ENCODE data around the gene UBLCP1. TPM values are rescaled to one million over a fixed set of nuclear protein-coding genes. Genes with fewer than 3 reads are reported as not detected.

The UBLCP1 gene
- total and polyA plus RNA-seq, 2 of the 13 experiments (the other 11 are each of a cell fraction or from before 2014, with no cell fraction given): 6.5 to 12.6 TPM

GRCh38 chr5:159262859-159263568, at the start of gene UBLCP1 (continued):
- TF ChIP-seq, protein P1, sequence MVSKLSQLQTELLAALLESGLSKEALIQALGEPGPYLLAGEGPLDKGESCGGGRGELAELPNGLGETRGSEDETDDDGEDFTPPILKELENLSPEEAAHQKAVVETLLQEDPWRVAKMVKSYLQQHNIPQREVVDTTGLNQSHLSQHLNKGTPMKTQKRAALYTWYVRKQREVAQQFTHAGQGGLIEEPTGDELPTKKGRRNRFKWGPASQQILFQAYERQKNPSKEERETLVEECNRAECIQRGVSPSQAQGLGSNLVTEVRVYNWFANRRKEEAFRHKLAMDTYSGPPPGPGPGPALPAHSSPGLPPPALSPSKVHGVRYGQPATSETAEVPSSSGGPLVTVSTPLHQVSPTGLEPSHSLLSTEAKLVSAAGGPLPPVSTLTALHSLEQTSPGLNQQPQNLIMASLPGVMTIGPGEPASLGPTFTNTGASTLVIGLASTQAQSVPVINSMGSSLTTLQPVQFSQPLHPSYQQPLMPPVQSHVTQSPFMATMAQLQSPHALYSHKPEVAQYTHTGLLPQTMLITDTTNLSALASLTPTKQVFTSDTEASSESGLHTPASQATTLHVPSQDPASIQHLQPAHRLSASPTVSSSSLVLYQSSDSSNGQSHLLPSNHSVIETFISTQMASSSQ (IDR thresholded peaks at IDR 0.05; ENCODE audit: low read depth): no peak
- TF ChIP-seq, protein P1 (CRISPR knock-in tag; IDR thresholded peaks at IDR 0.05; ENCODE audit: borderline replicate concordance): no peak; the same call in 1 of the 2 replicates
- TF ChIP-seq HNF4G (IDR thresholded peaks at IDR 0.05; ENCODE audit: borderline replicate concordance, low read depth, low read length): no peak
- TF ChIP-seq HNF4G (CRISPR knock-in tag; IDR thresholded peaks at IDR 0.05; ENCODE audit: borderline replicate concordance, low read depth): peak; percentile 37; the same call in 1 of the 2 replicates
- peak; percentile 59; the same call in 1 of the 2 replicates for TF ChIP-seq ZNF33B (CRISPR knock-in tag; IDR thresholded peaks at IDR 0.05)
- TF ChIP-seq TRIM24 (CRISPR knock-in tag; IDR thresholded peaks at IDR 0.05): no peak
- TF ChIP-seq ZNF772 (CRISPR knock-in tag; IDR thresholded peaks at IDR 0.05): 0 out of 2 replicates have a peak, but pooled peaks have one; percentile 44
- TF ChIP-seq ARNT2 (CRISPR knock-in tag; IDR thresholded peaks at IDR 0.05; ENCODE audit: low read depth): 0 out of 2 replicates have a peak, but pooled peaks have one; percentile 57
- TF ChIP-seq AGO2 (optimal IDR thresholded peaks at IDR 0.05; ENCODE audit: low read depth, low read length): peak; percentile 54
- TF ChIP-seq ZMAT5 (CRISPR knock-in tag; IDR thresholded peaks at IDR 0.05; ENCODE audit: borderline replicate concordance, low read depth): no peak
- no peak for TF ChIP-seq GTF2F1 (IDR thresholded peaks at IDR 0.05; ENCODE audit: low read length)
- TF ChIP-seq KIAA2018 (CRISPR knock-in tag; IDR thresholded peaks at IDR 0.05; ENCODE audit: borderline replicate concordance): no peak
- TF ChIP-seq ETV6 (CRISPR knock-in tag; conservative IDR thresholded peaks at IDR 0.05): no peak; the same call in 1 of the 2 replicates
- no peak for TF ChIP-seq ZNF562 (CRISPR knock-in tag; IDR thresholded peaks at IDR 0.05; ENCODE audit: borderline replicate concordance)
- peak; percentile 75; the same call in 1 of the 2 replicates for TF ChIP-seq ZGPAT (CRISPR knock-in tag; IDR thresholded peaks at IDR 0.05)
